ENCODE measurements around the gene ZMYND12.

The ZMYND12 gene

DNA sequence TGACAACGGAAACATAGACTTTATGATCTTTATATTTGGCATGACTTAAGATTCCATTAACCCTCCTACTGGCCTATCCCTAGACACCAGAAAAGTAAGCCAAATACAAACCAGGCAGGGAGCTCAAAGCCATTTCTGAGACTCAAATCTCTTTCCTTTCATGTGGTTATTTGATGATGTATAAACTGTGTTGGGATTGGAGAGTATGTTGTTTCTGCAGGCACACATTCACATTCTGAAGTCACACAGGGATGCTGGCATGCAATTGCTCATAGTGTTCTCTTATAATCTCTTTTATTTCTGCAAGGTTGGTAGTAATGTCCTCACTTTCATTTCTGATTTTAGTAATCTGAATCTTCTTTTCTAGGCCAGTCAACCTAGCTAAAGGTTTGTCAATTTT lies 5.8 kb downstream of the ZMYND12 start:
- Histone ChIP-seq H3K4me3 (no peak overlapping the region), H3K27ac (no peak overlapping the region)

DNA sequence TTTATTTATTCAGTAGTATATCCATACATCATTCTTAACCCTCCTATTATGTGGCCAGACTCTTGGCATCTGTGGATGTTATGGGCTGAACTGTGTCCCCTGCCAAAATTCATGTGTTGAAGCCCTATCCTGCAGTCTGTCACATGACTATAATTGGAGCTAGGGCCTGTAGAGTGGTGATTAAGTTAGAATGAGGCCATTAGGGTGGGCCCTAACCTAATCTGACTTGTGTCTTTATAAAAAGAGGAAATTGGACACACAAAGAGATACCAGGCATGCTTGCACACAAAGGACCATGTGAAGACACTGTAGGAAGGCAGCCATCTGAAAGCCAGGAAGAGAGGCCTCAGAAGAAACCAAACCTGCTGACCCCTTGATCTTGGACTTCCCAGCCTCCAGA lies 6.6 kb downstream of the ZMYND12 start:
- H3K27ac ChIP-seq = no peak overlapping the region

GRCh38 chr1:42442662-42443061 lies 13.2 kb downstream of the ZMYND12 start:
- Histone ChIP-seq H3K4me3 (no peak overlapping the region), H3K27ac (no peak overlapping the region)

More for the DNA sequence above, 6.6 kb downstream of the ZMYND12 start:
- no peak overlapping the region for H3K4me3 ChIP-seq

- no peak overlapping the region for H3K4me3 ChIP-seq
- H3K27ac ChIP-seq = no peak overlapping the region
Measured at GRCh38 chr1:42439940-42440339, 15.9 kb downstream of the ZMYND12 start.

DNA sequence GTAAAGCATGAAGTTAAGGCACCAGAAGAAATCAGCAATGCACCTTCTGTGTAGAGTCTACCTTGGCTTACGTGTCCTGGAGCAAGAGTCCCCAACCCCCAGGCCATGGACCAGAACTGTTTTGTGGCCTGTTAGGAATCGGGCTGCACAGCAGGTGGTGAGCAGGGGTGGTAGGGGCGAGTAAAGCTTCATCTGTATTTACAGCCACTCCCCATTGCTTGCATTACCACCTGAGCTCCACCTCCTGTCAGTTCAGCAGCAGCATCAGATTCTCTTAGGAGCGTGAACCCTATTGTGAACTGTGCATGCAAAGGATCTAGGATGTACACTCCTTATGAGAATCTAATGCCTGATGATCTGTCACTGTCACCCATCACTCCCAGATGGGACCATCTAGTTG lies 21.5 kb downstream of the ZMYND12 start:
- H3K4me3 ChIP-seq = no peak overlapping the region
- no peak overlapping the region for H3K27ac ChIP-seq

GRCh38 chr1:42433369-42433768 lies 22.5 kb downstream of the ZMYND12 start:
- H3K27ac ChIP-seq = no peak overlapping the region
- no peak overlapping the region for H3K4me3 ChIP-seq

DNA sequence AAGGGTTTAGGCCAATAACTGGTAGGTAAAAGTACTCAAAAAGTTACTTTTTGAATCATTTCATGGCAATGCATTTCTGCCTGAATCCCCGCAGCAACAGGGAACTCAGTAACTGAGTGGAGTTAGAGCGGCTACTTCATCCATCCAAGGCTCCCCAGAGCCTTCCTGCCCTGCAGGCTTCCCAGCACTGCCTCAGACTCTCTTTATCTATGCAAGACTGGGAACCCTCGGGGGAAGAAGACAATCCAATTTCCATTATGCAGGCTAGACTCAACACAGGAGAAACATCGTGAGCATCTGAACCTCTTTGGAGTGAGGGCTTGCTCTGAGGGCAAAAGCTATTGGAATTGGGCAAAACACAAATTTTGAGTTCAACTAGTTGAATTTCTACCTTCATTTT lies 23.1 kb downstream of the ZMYND12 start:
- H3K4me3 ChIP-seq = no peak overlapping the region
- H3K27ac ChIP-seq = no peak overlapping the region

DNA sequence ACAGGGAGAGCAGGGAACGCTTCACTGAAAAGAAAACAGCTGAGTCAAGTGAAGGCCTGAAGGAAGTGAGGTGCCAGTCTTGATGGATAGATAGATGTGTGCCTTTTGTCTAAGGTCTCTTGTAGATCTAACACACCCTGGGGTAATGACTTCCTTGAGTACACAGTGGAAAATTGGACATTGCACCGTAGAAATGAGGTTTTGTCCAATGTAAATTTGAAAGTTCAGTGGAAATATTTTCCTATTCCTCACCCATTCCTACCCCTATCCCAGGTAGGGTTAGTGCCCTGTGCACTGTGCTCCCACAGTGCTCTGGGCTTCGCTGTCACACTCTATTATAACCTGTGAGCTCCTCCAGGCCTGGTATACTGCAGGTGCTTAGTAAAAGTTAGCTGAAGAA lies 24.3 kb downstream of the ZMYND12 start:
- Histone ChIP-seq H3K4me3 (no peak overlapping the region), H3K27ac (no peak overlapping the region)

DNA sequence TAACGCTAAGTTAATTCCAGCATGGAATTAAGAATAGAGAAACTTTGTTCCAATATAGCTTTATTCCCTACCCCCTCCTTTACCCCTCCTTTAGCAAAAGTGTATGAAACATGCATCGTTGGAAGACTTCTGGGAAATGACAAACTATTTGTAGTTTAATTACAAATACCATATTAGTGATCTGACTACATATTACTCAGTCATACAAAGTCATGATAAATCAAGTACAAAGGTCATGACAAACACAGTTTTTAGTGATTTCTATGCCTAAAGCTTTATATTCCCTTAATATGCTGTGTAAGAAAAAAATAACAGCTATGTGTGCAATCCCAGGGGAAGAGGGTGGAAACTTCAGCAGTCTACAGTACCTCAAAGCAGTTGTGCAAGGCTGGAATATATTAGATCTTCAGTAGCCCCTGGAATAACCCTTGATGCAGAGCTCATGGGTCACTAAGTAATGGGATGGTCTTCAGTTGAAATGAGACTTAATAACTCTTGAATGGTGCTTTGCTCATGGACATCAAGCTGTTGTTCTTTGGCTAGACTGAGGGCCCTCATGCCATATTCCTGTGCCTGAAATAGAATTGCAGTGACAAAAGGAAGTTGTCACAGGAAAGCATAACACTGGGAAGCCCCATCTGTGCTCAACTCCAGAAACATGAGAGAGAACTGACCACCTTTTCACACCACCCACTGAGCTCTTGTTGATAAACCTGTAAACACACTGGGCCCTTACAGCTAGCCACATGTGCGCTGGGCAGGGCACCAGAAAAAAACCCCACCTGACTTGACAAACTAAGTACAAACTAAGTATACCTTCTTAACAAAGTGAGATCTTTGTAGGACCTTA lies 25.3 kb downstream of the ZMYND12 start:
- Histone ChIP-seq H3K4me3 (no peak overlapping the region), H3K27ac (no peak overlapping the region)

GRCh38 chr1:42429603-42430002 lies 26.2 kb downstream of the ZMYND12 start:
- H3K4me3 ChIP-seq = no peak overlapping the region
- no peak overlapping the region for H3K27ac ChIP-seq

DNA sequence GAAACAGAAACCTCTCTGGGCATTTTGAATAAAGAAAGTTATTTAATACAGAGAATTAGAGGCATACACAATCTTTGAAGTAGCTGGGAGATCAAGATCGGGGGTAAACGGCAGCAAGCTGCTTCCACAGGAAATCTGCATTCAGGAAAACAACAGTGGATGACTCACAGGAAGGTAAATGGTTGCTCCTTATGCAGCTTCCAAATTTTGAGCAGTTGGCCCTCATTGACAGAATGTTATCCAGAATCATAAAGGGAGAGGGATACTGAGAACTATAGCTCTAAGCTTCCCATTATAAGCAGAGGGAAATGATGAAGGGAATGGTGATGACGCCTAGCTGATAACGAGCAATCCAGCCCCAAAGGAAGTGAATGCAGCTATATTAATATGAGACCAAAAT lies 28.6 kb downstream of the ZMYND12 start:
- H3K27ac ChIP-seq = peak overlapping the region in 1 of 21 experiments; percentile 28
- no peak overlapping the region for H3K4me3 ChIP-seq

- Histone ChIP-seq H3K4me3 (no peak overlapping the region), H3K27ac (no peak overlapping the region)
Measured at GRCh38 chr1:42424201-42424600, 31.6 kb downstream of the ZMYND12 start.

DNA sequence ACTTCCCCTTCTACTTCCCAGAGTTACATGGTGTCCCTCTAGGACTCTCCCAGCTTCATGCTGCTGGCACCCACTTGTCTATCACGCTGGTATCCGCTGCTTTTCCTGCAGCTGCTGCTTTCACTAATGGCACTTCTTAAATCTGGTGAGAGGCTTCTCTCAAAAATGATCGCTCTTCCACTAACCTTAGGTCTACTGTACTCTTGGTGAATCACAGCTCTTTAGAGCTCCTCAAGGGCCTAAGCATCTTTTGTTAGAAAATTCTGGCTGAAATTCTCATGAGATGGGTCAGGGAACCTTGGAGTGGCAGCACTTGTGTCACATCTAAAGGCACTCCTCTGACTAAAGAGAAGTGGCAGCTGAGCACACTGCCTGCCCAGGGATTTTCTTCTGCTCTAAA lies 32.1 kb downstream of the ZMYND12 start:
- Histone ChIP-seq H3K4me3 (no peak overlapping the region), H3K27ac (no peak overlapping the region)

DNA sequence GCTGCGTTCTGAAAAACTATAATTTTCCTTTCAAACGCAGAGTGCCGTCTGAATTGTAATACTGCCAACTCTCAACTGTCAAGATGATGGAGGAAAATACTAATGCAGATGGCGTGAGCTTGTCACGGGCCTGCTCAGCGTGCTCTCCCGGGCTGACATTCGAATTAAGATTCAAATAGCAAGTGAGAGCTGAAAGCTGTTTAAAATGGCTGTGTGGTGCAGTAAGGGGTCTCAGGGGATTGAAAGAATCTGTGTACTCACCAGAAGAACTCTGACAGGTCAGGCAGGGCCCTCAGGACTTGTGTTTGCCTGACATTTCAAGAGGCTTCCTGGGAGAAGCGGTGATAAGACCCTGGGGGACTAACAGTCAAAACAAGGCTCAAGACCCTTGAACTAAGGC lies 33.1 kb downstream of the ZMYND12 start:
- Histone ChIP-seq H3K4me3 (no peak overlapping the region), H3K27ac (no peak overlapping the region)

DNA sequence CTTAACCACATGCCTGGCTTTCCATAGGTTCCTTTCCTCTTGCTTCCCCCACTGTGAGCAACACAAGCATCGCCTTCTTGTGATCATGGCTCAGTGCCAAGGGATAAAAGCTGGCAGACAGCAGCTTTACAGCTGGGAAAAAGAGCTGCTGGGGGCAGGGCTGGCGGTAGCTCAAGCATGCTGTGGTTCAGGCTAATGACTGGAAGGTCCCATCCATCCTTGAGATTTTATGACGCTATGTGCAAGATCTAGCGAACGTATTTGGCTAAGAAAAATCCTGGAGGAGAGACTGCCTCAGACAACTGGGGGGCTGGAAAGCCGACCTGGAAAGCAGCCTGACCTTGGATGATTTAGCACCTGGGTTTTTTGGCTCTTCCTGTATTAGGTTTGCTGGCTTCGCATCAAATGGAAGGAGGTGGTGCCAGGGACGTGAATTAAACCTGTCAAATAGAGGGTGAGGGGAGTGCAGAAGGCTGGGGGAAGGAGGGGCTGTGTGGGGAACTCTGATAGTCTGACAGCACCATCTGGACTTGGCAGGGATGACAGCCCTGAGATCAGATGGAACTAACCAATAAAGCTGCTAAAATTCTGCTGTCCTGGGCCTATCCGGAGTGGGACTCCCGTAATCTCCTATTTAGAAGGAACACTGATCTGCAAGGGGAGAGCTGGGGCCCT lies 34.8 kb downstream of the ZMYND12 start:
- no peak overlapping the region for H3K27ac ChIP-seq
- H3K4me3 ChIP-seq = no peak overlapping the region

GRCh38 chr1:42420121-42420520 lies 35.7 kb downstream of the ZMYND12 start:
- Histone ChIP-seq H3K4me3 (no peak overlapping the region), H3K27ac (no peak overlapping the region)

DNA sequence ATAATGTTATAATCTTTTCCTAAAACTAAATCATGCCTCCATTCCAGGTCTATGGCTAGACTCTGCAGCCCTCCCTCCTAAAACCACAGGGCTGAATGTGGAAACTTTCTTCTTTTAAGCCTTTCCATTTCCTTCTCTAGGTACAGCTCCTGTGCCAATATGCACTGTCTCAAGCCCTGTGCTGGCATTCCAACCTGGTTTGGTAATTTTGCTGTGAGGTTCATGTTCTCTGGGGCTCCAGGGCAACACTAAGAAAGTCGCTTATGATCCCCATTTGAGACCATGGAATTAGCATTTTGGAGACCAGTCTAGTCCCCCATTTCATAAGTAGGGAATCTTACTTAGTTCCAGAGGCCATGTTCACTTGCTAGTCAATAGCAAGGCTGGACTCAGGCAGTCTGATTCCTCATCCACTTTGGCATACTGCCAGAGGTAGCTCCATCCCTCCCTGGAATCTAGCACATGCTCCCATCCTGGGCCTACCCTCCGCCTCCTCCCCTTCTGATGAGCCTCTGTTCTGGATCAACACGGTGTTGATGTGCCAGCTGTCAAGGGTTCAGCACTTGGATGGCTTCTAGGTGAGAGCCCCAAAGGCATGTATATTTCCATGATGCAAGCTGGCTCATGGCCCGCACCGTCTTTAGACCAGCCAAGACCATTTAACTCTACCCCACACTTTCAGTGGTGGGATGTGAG lies 36.5 kb downstream of the ZMYND12 start:
- Histone ChIP-seq H3K27ac (no peak overlapping the region), H3K4me3 (no peak overlapping the region)

DNA sequence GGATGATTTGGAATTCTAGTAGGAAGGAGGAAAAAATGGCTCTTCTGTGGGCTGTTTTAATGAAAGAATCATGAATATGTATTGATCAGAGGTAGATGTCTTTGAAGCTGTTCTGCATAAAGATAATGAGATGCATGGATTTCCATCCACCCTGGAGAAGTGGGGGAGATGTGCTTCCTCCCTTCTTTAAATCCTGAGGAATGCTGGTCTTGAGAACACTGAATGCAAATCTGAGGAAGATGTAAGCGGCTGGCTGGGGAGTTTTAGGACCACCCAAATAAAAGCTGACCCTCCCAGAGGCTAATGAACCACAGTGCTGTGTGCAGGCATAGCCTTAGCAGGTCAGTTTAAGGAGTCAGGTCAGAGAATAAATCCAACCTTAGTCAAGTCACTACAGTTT lies 37.3 kb downstream of the ZMYND12 start:
- Histone ChIP-seq H3K27ac (no peak overlapping the region), H3K4me3 (no peak overlapping the region)

DNA sequence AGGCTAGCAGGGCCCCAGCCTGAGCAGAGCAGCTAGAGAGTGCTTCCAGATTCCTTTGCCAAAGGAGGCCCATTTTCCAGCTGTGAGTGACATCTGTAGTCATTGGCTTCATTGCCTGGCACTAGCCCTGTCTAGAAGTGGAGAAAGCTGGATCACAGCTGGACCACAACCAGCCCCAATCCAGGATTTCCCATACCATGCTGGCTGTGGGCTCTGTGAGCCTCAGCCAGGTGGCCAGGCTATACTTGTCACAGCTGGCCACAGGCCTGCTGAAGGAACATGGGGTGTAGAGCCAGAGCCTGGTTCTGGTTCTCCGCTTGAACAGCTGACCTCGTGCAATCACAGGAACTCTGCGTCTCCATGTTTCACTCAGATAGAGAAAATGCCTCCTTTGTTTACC lies 38.7 kb downstream of the ZMYND12 start:
- no peak overlapping the region for H3K4me3 ChIP-seq
- H3K27ac ChIP-seq = no peak overlapping the region

DNA sequence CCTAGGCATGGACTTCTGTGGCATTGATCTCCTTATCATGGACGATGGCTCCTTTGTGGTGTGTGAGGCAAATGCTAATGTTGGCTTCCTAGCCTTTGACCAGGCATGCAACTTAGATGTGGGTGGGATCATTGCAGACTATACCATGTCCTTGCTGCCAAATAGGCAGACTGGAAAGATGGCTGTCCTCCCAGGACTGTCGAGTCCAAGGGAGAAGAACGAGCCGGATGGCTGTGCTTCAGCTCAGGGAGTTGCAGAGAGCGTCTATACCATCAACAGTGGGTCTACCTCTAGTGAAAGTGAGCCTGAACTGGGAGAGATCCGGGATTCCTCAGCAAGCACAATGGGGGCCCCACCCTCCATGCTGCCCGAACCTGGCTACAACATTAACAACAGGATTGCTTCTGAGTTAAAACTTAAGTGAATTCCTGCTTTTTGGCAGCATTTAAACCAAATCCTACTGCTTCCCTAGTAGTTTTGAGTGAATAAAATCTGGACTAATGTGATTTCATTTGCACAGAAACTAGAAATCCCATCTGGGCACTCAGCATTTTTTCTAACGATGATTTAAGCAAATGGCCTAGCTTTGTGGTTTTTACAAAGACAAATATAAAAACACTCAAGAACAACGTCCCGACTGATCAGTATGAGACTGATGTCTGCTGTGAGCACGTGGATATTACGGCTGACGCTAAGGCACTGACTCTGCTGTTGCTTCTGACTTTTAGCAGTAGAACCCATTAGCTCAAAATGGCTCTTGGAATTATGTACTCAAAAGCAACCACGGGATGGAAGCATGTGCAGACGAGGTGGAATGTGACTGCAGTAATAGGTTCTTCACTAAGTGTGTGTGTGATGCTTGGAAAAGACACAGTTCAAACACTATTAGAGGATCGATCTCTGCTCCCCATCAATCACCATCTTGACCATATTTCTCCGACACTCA lies 41.0 kb downstream of the ZMYND12 start:
- Histone ChIP-seq H3K4me3 (no peak overlapping the region), H3K27ac (no peak overlapping the region)
